Osteoblast (primary cell): Measurements from ENCODE around the gene SIMC1. TPM values are rescaled to one million over a fixed set of nuclear protein-coding genes. Genes with fewer than 3 reads are reported as not detected.

Source experiments
- DNase-seq: peaks from one replicate; pipeline ENCODE4 v3.0.0; 2011; ENCODE audit warnings: low spot score, mixed read lengths; ENCODE audit not compliant: insufficient read length; ENCODE audit errors: missing footprints
- H2AFZ ChIP-seq: 2 replicates; pipeline ENCODE4 v1.6.0; 2011; ENCODE audit warnings: mild to moderate bottlenecking, low read length
- H3K27ac ChIP-seq: 2 replicates; pipeline ENCODE4 v1.5.1; 2011; ENCODE audit warnings: mild to moderate bottlenecking, low read depth, low read length, moderate library complexity
- H3K27me3 ChIP-seq: 2 replicates; pipeline ENCODE4 v1.6.0; 2012; ENCODE audit warnings: mild to moderate bottlenecking, control low read depth, inconsistent platforms, low read length, moderate library complexity; ENCODE audit not compliant: insufficient read depth
- H3K36me3 ChIP-seq: 2 replicates; pipeline ENCODE4 v1.5.1; 2011; ENCODE audit warnings: mild to moderate bottlenecking, low read length, control low read depth, moderate library complexity; ENCODE audit not compliant: insufficient read depth
- H3K4me1 ChIP-seq: 2 replicates; pipeline ENCODE4 v1.5.1; 2011; ENCODE audit warnings: mild to moderate bottlenecking, low read length, control low read depth, moderate library complexity; ENCODE audit not compliant: insufficient read depth
- H3K4me2 ChIP-seq: 2 replicates; pipeline ENCODE4 v1.6.0; 2011; ENCODE audit warnings: mild to moderate bottlenecking, low read length; ENCODE audit not compliant: insufficient read depth
- H3K4me3 ChIP-seq: fragments of 200-600 bp; sonication (generic); 3 replicates; pipeline ENCODE4 v1.5.1; 2012; ENCODE audit warnings: mild to moderate bottlenecking, low read length, inconsistent platforms; ENCODE audit not compliant: insufficient read depth
- H3K79me2 ChIP-seq: 2 replicates; pipeline ENCODE4 v1.6.0; 2012; ENCODE audit warnings: mild to moderate bottlenecking, low read length, control low read depth, inconsistent platforms; ENCODE audit not compliant: insufficient read depth
- H3K9me3 ChIP-seq: 2 replicates; pipeline ENCODE4 v1.5.1; 2011; ENCODE audit warnings: low read depth, low read length, control low read depth
- H4K20me1 ChIP-seq: 2 replicates; pipeline ENCODE4 v1.6.0; 2012; ENCODE audit warnings: mild to moderate bottlenecking, low read length, control low read depth; ENCODE audit not compliant: insufficient read depth
- total RNA-seq: library from RNA; depleted of rRNA; stranded (reverse); fragments of >200 nt; gene quantifications from 2 replicates; pipeline ENCODE4 v1.2.3, GENCODE V29; 2012
- TF ChIP-seq, protein P1 (sequence below): IDR thresholded peaks from 2 replicates; pipeline ENCODE4 v1.5.1; 2011; ENCODE audit warnings: mild to moderate bottlenecking, low read depth, low read length, moderate library complexity; ENCODE audit errors: extremely low read depth

The SIMC1 gene
- total RNA-seq, 1 donor = 5.1 TPM

DNA sequence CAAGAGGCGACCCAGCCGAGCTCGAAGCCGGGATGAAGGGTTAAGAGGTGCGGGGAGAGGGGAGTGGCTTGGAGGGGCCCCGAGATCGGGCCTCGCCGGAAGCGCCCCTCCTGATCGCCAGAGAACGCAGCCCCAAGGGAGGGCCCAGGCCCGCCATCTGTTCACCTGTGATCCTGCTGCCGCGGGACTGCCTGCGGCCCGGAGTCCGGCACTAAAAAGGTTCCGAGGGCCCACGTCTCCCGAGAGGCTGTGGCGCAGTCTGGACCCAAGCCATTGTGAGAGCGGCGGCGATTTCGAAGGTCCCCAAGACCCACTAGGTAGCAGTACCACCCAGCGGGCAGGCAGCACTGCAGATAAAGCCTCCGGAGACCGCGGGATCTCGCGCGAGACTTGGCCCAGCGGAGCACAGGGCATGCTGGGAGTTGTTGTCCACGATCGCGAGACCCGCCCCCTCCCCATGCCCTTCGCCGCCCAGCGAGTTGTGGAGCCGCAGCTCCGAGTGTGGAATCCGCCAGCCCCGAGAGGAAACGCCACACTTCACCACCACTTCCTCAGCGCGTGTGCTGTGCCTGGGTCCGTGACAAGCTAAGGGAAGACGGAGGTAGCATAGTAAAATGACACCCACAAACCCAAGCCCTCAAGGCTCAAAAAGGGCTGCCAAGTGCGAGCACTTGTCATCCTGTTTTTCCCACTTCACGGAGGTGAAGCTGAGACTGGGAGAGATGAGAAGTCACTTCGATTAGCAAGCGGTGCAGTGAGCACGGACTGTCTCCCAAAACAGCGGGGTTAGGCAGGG is 123.4 kb downstream of the SIMC1 start, which contains the start of gene KIAA1191:
KIAA1191 (minus strand) TSS at position 328 of the 796 bp plus-strand sequence. CDS start 2,256 bp downstream, outside the sequence.
- peaks cover 46% of the 10 kb centered on the region for H3K79me2 ChIP-seq
- H3K9me3 ChIP-seq = no peaks in the 10 kb centered on the region
- peak within 1 kb of the TSS; percentile 99 for H3K4me3 ChIP-seq
- H4K20me1 ChIP-seq = peaks cover 14% of the 10 kb centered on the region
- peak within 1 kb of the TSS; percentile 93 for H3K4me2 ChIP-seq
- peaks cover 12% of the 10 kb centered on the region for H3K36me3 ChIP-seq
- H3K27me3 ChIP-seq = no peaks in the 10 kb centered on the region
- peaks cover 15% of the 10 kb centered on the region for H3K4me1 ChIP-seq
- peak; percentile 99 for DNase-seq
- TF ChIP-seq, protein P1, sequence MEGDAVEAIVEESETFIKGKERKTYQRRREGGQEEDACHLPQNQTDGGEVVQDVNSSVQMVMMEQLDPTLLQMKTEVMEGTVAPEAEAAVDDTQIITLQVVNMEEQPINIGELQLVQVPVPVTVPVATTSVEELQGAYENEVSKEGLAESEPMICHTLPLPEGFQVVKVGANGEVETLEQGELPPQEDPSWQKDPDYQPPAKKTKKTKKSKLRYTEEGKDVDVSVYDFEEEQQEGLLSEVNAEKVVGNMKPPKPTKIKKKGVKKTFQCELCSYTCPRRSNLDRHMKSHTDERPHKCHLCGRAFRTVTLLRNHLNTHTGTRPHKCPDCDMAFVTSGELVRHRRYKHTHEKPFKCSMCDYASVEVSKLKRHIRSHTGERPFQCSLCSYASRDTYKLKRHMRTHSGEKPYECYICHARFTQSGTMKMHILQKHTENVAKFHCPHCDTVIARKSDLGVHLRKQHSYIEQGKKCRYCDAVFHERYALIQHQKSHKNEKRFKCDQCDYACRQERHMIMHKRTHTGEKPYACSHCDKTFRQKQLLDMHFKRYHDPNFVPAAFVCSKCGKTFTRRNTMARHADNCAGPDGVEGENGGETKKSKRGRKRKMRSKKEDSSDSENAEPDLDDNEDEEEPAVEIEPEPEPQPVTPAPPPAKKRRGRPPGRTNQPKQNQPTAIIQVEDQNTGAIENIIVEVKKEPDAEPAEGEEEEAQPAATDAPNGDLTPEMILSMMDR = no peak
- H3K27ac ChIP-seq = peak within 1 kb of the TSS; percentile 77
- peak within 1 kb of the TSS; percentile 99 for H2AFZ ChIP-seq

DNA sequence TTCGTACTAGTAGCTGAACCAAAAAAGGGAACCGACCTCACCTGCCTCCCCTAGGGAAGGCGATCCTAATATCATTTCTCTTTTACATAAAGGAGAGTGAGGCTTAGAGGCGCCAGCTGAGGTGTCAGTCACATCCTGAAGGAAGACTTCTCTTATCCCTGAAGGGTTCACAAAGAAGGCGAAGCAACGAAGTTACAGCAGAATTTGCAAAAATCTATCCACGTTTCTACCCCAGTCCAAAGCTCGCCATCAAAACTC is 123.9 kb downstream of the SIMC1 start:
- H3K4me1 ChIP-seq = peaks cover 16% of the 10 kb centered on the region
- TF ChIP-seq, protein P1 = no peak
- peak overlapping the region; percentile 99 for H2AFZ ChIP-seq
- H3K36me3 ChIP-seq = peaks cover 12% of the 10 kb centered on the region
- H4K20me1 ChIP-seq = peaks cover 14% of the 10 kb centered on the region
- H3K4me2 ChIP-seq = peak overlapping the region; percentile 93
- H3K27ac ChIP-seq = no peak overlapping the region
- no peaks in the 10 kb centered on the region for H3K27me3 ChIP-seq
- peak; percentile 58 for DNase-seq
- peak overlapping the region; percentile 99 for H3K4me3 ChIP-seq
- H3K79me2 ChIP-seq = peaks cover 41% of the 10 kb centered on the region
- H3K9me3 ChIP-seq = no peaks in the 10 kb centered on the region

DNA sequence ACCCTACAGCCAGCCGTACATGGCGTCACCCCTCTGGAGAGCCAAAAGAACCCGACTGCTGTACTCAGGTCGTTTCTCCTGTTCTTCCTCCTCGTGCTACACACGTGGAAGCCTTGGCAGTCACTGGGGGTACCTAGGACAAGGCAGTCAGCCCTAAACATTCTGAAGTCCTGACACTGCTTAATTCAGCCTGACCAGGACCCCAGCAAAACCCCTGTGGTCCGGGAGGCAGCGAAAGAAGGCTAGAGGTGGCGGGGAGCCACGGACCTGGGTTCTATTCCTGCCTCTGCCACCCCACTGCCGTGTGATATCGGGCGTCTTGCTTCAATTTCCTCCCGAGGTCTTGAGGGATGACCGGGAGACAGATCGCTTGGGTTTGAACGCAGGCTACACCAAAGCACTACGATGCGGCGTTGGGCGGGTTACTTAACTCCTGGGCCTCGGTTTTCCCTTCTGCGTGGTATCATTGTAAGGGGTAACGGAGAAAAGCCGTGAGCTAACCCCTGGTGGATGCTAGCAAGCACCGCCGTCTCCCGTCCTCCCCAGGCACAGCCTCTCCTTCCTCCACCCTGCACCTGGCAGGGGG is 126.6 kb downstream of the SIMC1 start:
- Histone ChIP-seq H3K9me3 (no peaks in the 10 kb centered on the region), H3K36me3 (peaks cover 7% of the 10 kb centered on the region), H3K27ac (peak overlapping the region; percentile 8), H4K20me1 (peaks cover 4% of the 10 kb centered on the region), H2AFZ (peak overlapping the region; percentile 93), H3K4me2 (peak overlapping the region; percentile 93), H3K4me1 (peaks cover 16% of the 10 kb centered on the region), H3K79me2 (peaks cover 20% of the 10 kb centered on the region), H3K4me3 (peak overlapping the region; percentile 87), H3K27me3 (no peaks in the 10 kb centered on the region)
- no peak for DNase-seq
- TF ChIP-seq, protein P1 = no peak
